HEK293 (cell line): ENCODE results near the gene C19orf73.

Source experiments
- IKZF3 ChIP-seq: fragments of 450-650 bp; IDR thresholded peaks from 2 replicates; pipeline ENCODE4 v1.5.0; 2018; ENCODE audit warnings: missing biosample characterization, mild to moderate bottlenecking, missing genetic modification characterization, moderate library complexity
- KLF10 ChIP-seq: fragments of 450-650 bp; IDR thresholded peaks from 2 replicates; pipeline ENCODE4 v1.5.1; 2018; ENCODE audit warnings: missing biosample characterization, mild to moderate bottlenecking, missing genetic modification characterization
- KLF16 ChIP-seq: fragments of 450-650 bp; formaldehyde crosslinking; IDR thresholded peaks from 2 replicates; pipeline ENCODE4 v1.5.1; 2017; ENCODE audit warnings: missing biosample characterization, missing genetic modification characterization
- KLF8 ChIP-seq: fragments of 450-650 bp; formaldehyde crosslinking; IDR thresholded peaks from 2 replicates; pipeline ENCODE4 v1.5.1; 2016; ENCODE audit warnings: missing biosample characterization, missing genetic modification characterization
- KLF9 ChIP-seq: fragments of 450-650 bp; formaldehyde crosslinking; IDR thresholded peaks from 2 replicates; pipeline ENCODE4 v1.5.1; 2016; ENCODE audit warnings: missing biosample characterization, missing genetic modification characterization, low read depth
- PBX3 ChIP-seq: sonication (generic); formaldehyde crosslinking; IDR thresholded peaks from 2 replicates; pipeline ENCODE4 v1.8.1; 2022; ENCODE audit warnings: mild to moderate bottlenecking, moderate library complexity, missing genetic modification reagents
- SP2 ChIP-seq: fragments of 450-650 bp; formaldehyde crosslinking; IDR thresholded peaks from 2 replicates; pipeline ENCODE4 v1.5.1; 2016; ENCODE audit warnings: missing biosample characterization, missing genetic modification characterization
- TSHZ1 ChIP-seq: fragments of 450-650 bp; formaldehyde crosslinking; IDR thresholded peaks from 2 replicates; pipeline ENCODE4 v1.5.1; 2016; ENCODE audit warnings: missing biosample characterization, missing genetic modification characterization, borderline replicate concordance
- ZBTB6 ChIP-seq: fragments of 450-650 bp; formaldehyde crosslinking; IDR thresholded peaks from 2 replicates; pipeline ENCODE4 v1.5.1; 2017; ENCODE audit warnings: missing biosample characterization, missing genetic modification characterization
- ZFP3 ChIP-seq: fragments of 450-650 bp; formaldehyde crosslinking; IDR thresholded peaks from 2 replicates; pipeline ENCODE4 v1.5.1; 2016; ENCODE audit warnings: low read depth, missing biosample characterization, missing genetic modification characterization
- ZNF501 ChIP-seq: fragments of 450-650 bp; formaldehyde crosslinking; IDR thresholded peaks from 2 replicates; pipeline ENCODE4 v1.5.1; 2016; ENCODE audit warnings: missing biosample characterization, missing genetic modification characterization
- ZNF521 ChIP-seq: fragments of 450-650 bp; formaldehyde crosslinking; IDR thresholded peaks from 2 replicates; pipeline ENCODE4 v1.5.1; 2017; ENCODE audit warnings: missing biosample characterization, mild to moderate bottlenecking, missing genetic modification characterization
- ZNF549 ChIP-seq: fragments of 450-650 bp; IDR thresholded peaks from 2 replicates; pipeline ENCODE4 v1.5.1; 2018; ENCODE audit warnings: missing biosample characterization, missing genetic modification characterization, mild to moderate bottlenecking, inconsistent platforms, moderate library complexity
- ZNF558 ChIP-seq: fragments of 450-650 bp; formaldehyde crosslinking; IDR thresholded peaks from 2 replicates; pipeline ENCODE4 v1.5.1; 2016; ENCODE audit warnings: missing biosample characterization, missing genetic modification characterization
- ZNF692 ChIP-seq: fragments of 450-650 bp; formaldehyde crosslinking; IDR thresholded peaks from 2 replicates; pipeline ENCODE4 v1.5.1; 2016; ENCODE audit warnings: missing biosample characterization, missing genetic modification characterization
- ZNF701 ChIP-seq: fragments of 450-650 bp; formaldehyde crosslinking; IDR thresholded peaks from 2 replicates; pipeline ENCODE4 v1.5.1; 2016; ENCODE audit warnings: missing biosample characterization, missing genetic modification characterization
- ZNF843 ChIP-seq: fragments of 450-650 bp; formaldehyde crosslinking; IDR thresholded peaks from 2 replicates; pipeline ENCODE4 v1.5.1; 2016; ENCODE audit warnings: missing biosample characterization, missing genetic modification characterization
- ZSCAN18 ChIP-seq: fragments of 450-650 bp; formaldehyde crosslinking; IDR thresholded peaks from 2 replicates; pipeline ENCODE4 v1.5.1; 2016; ENCODE audit warnings: missing biosample characterization, missing genetic modification characterization
- ZSCAN30 ChIP-seq: fragments of 450-650 bp; IDR thresholded peaks from 2 replicates; pipeline ENCODE4 v1.5.1; 2018; ENCODE audit warnings: missing biosample characterization, mild to moderate bottlenecking, missing genetic modification characterization, moderate library complexity
- ZXDB ChIP-seq: fragments of 450-650 bp; formaldehyde crosslinking; IDR thresholded peaks from 2 replicates; pipeline ENCODE4 v1.5.1; 2016; ENCODE audit warnings: missing biosample characterization, missing genetic modification characterization

The C19orf73 gene

GRCh38 chr19:49127674-49128544 lies 9.0 kb upstream of the C19orf73 start (continued):
- TF ChIP-seq TSHZ1 (tag by site-specific recombination) (no peak), PBX3 (CRISPR knock-in tag) (peak; percentile 96), KLF10 (tag by site-specific recombination) (no peak), ZNF549 (no peak), ZXDB (tag by site-specific recombination) (no peak), ZNF701 (no peak), ZNF501 (tag by site-specific recombination) (peak; percentile 22; the same call in 1 of the 2 replicates), ZNF692 (peak; percentile 90), ZFP3 (no peak), ZSCAN18 (no peak), ZSCAN30 (tag by site-specific recombination) (peak; percentile 73; the same call in 1 of the 2 replicates), ZNF558 (no peak), ZNF843 (tag by site-specific recombination) (0 out of 2 replicates have a peak, but pooled peaks have one; percentile 39), ZNF521 (tag by site-specific recombination) (no peak), KLF9 (tag by site-specific recombination) (peak; percentile 83), SP2 (tag by site-specific recombination) (peak; percentile 92), IKZF3 (tag by site-specific recombination) (no peak), KLF8 (tag by site-specific recombination) (peak; percentile 91; the same call in 1 of the 2 replicates), KLF16 (peak; percentile 89), ZBTB6 (tag by site-specific recombination) (peak; percentile 99)
